Heart left ventricle (tissue), 13 donors: ENCODE measurements around the gene ARHGEF33.

Source experiments
- CTCF ChIP-seq, 12 donors: fragments of 200-600 bp; sonication (generic) in 4 of 12; IDR thresholded peaks; one replicate each; pipeline versions ENCODE4 v1.5.0 to v1.8.0; 2018 to 2022; ENCODE audit warnings: antibody characterized with exemption in 12 of 12, mild to moderate bottlenecking in 5 of 12
- POLR2A ChIP-seq, 2 donors: fragments of 450-650 bp; IDR thresholded peaks; one replicate each; pipeline ENCODE4 v1.6.1; 2017; ENCODE audit warnings: antibody characterized with exemption in 2 of 2, mild to moderate bottlenecking in 2 of 2, moderate library complexity in 2 of 2
- donor health status: ischemic (EF 13 %, LVEDD 7.1; RV severe dilation, severe dysfunction).
- donor health status: DM: no; HTN: yes; CAD: no.
- donor health status: DM: no; HTN: no; CAD: no.
- donor health status: ischemic (EF 25% LVEDD 6.9; RV normal size, moderate dysfunction).
- donor health status: ischemic (EF 25% LVEDD 5.7; RV mildly dilated, moderate dysfunction).
- donor health status: ischemic (EF 35%, LVEDD 5.7; RV mildly dilated, moderate dysfunction).
- donor health status: nonischemic (EF 11% LVEDD 7.7; RV severe dilation, severe dysfunction).
- donor health status: DM: yes; HTN: yes; CAD: no.
- donor health status: PGD.
- donor health status: ischemic (EF 29% LVEDD 5.4; RV normal size, mild dysfunction).
- donor health status: nonischemic (EF 23%, LVEDD 6.1; RV moderate dilation, normal function).

DNA sequence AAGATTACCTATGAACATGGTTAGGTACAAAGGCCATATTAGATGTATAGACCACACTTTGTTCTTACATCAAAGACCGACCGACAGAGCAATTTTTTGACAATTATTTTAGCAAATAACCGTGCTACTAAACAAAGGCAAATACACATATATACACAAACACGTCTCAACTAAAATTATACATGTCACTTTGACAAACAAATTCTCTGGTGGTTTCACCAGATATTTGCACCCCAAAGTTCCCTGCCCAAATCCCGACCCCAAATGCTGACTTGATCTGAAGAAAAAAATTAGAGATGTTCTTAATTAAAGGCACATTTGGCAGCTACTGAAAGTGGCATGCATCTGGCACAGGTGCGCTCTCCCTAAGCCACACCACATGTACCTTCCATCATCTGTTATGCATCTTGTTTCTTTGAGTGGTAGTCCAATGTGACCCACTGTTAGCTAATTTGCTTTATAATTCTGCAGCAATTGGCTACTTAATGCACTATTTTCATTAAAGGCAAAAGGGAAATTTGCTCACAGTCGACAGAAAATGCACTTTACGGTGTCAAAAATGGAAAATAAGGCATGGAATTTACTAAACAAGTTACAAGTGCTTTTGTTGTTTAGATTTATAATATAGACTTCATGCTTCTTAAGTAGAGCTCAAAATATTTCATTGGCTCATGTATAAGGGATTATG, 92.1 kb downstream of the ARHGEF33 start:
- TF ChIP-seq CTCF (IDR thresholded peaks at IDR 0.05) (no peak), POLR2A (IDR thresholded peaks at IDR 0.05) (no peak)
